ENCODE measurements around the gene IL17REL.
"Not testable (repeated sequence)": the region's sequence is repeated elsewhere in the genome, so short reads cannot be mapped to it uniquely, and the experiment has no call there.

The IL17REL gene

DNA sequence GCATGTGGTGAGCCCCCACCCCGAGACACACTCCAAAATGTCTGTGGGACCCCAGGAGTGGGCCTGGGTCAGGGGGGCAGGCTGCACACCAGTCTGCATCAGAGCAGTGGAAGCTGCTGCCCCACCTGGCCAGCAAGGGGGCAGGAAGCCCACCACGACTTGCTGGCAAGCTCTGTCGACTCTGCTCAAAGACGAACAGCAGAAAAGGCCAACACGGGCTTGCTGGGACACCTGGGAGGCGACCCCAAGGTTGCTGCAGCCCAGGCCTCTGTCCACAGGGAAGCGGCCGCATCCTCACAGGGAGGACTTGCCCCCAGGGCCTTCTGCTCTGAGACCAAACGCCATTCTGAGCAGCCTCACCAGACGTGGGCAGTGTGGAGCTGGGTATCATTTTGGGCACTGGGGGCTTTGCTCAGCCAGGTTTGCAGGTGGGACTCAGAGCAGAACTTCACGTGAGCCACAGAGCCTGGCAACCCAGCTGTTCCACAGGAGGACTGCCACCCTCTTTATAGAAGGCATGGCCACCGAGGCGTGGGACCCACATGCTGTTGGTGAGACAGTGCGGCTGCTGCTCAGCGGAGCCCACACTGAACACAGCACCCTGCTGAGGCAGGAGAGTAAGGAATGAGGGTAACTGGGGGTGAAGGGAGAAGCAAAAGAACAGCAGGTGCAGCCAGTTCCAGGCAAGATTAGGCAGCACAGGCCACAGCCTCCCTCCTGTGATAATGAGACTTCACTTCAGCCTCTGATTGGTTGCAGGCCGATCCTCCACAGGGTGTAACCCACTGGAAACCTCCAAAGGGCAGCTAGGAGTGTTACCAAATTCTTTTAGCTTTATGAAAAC lies 11.0 kb downstream of the IL17REL start:
- DNase-seq = no peak

DNA sequence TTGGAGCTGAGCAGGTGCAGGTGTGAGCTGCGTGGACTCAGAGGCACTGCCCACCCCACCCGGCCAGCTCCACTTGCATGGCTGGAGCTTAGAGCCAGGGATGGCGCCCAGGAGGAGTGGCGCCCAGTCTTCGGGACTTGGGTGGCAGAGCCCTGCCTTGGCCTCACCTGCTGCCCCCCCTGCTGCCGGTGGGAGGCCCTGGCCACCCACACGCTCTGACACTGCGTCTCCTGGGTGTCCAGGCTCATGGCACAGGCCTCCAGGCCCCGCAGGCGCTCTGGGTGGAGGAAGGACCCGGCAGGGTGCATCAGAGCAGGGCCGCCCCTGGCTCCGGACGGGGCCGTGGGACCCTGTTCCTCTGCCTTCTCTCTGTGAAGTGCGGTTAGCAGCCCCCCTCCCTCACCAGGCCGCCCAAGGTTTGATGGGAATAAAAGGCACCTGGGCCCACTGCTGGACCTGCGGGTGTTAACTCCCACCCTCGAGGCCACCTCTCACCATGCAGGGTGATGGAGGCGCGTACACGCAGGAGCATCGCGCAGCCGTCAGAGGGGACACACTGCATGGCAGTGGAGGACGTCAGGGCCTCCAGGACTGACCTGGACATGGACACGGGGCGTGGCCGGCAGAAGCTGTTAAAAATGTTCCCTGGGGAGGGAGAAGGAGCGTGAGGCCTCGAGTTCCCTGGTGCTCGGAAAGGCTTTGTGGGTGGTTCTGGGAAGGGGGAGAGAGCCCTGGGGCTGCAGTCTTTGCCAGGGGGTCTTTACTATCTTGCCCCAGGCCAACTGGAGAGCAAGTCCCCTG lies 11.8 kb downstream of the IL17REL start:
- no peak for DNase-seq

DNA sequence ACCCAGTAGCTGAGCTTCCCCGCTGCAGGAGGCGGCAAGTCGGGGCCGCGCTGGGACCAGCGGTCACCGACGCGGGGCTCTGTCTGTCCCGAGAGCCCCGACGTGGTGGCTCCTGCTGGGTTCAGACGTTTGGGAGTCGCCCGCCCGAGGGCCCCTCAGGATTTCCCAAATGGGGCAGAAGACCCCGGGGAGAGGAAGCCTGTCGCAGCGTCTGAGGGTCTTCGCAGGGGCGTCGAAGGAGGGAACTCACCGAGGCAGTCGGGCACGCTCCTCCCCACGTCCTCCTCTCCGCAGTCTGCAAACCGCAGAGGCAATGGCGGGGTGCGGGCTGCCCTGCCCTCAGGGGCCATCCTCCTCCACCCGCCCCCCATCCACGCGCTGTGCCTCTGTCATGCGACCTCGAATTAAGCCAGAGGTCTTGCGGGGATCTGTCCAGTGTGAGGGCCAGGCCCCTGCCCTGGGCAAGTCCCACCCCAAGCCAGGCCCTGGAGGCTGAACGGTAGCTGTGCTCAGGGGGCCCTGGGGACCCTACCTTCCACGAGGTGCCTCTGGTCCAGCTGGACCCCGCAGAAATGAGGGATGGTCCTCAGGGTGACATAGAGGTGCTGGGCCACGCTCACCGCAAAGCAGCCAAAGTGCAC lies 12.5 kb downstream of the IL17REL start:
- no peak for DNase-seq

DNA sequence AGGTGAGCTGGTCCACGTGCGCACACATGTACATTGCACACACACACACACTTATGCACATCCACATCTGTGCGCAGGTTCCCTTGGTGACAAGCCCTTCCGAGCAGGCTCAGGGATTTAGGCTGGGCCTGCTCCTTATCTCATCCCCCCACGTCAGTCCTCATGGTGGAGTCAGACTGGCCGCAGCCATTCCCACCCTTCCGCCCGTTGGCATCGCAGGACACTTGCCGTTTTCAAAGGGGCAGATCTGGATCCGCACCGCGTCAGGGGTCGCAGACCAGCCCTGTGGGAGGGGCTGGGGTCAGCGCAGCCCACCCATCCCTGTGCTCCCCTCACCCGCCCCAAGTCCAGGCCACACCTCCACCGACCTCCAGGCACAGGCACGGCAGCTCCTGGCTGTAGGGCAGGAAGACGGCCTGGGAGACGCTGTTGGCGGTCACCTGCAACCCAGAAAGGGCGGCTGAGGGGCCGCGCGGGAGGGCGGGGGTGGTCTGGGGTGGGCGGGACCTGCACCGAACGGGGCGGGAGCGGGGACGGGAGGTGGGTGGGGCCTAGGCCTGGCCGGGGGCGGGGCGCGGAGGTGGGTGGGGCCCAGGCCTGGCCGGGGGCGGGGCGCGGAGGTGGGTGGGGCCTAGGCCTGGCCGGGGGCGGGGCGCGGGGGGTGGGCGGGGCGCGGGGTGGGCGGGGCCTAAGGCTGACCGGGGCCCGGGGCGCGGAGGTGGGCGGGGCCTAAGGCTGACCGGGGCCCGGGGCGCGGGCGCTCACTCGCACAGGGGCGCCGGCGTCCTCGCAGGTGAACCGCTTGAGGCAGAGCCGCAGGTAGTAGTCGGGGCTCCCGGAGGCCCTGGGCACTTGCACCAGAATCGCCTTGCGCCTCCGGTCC lies 13.3 kb downstream of the IL17REL start:
- DNase-seq = no peak

DNA sequence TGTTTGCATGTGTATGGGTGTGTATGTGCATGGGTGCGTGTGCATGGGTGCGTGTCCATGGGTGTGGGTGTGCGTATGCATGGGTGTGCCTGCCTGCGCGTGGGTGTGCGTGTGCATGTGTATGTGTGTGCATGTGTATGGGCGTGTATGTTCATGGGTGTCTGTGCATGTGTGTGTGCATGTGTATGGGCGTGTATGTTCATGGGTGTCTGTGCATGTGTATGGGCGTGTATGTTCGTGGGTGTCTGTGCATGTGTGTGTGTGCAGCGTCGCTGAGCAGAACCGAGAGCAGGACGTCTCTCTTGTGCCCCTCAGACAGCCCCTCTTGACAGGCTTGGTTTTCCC lies 13.9 kb downstream of the IL17REL start:
- DNase-seq = no peak

DNA sequence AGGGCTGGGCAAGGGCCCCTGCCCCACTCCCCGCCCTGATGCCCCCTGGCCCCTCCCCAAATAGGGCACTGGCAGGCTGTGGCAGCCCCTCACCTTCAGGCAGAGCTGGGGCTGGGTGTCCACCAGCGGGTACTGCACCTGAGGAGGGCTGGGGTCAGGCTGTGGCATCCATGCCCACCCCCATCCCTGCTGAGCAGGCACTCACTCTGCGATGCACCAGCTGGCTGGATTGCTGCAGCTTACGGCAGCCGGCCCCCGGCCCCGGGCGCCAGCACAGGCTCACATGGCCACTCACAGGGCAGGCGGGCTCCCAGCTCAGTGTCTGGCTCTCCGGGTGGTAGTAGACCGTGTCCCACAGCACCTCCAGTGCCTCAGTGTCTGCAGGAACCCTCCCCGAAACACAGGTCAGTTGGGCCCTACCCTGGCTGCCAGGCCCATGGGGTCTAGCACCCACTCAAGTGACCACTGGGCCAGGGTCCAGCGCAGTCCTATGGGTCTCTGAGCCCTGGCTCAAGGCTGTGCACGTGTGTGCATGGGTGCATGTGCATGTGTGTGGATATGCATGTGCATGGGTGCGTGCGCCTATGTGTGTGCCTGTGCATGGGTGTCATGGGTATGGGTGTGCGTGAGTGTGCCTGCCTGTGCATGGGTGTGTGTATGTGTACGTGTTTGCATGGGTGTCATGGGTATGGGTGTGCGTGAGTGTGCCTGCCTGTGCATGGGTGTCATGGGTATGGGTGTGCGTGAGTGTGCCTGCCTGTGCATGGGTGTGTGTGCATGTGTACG lies 14.4 kb downstream of the IL17REL start:
- no peak for DNase-seq

DNA sequence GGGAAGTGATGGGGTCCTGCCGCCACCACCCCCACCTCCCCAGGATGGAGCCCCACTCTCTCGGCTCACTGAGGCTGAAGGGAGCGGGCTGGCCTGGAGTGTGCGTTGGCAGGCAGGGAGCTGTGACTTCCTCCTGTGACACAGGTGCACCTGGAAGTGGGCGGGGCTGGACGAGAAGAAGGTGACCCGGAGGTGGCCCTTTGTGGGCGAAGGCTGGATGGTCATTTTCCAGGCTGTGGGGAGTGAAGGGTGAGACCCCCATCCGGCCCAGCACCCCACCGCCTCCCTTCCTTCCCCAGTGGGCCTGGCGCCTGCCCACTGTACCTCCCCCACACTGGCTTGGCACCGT lies 15.3 kb downstream of the IL17REL start:
- no peak for DNase-seq

DNA sequence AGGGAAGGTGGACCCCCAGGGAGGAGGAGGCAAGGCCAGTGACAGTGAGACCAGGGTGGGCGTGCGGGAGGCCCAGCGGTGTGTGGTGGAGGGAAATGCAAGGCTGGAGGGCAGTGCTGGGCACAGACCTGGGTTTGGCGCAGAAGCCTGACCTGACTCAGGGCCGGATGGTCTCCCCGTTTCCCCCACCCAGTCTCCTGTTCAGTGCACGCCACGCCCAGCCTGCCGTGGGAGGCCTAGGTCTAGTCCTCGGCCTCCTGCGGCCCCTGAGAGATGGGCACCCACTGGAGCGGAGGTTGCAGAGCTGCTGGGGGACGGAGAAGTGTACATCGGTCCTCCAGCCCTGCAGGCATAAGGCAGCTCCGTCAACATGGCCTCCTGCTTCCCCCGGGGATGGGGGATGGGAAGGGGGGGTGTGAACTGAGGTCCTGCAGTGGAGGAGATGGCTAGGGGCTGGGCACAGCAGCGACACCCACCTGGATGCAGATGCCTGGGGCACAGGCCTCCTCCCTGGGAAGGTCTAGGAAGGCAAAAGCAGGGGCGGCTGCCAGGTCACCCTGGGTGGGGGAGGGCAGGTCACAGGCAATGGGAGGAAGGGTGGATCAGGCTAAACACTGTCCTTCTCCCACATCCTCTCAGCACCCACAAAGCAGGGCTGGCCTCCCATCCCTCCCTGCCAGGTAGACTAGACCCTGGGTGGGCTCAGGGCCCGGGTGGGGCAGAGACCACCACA lies 15.9 kb downstream of the IL17REL start:
- no peak for DNase-seq

DNA sequence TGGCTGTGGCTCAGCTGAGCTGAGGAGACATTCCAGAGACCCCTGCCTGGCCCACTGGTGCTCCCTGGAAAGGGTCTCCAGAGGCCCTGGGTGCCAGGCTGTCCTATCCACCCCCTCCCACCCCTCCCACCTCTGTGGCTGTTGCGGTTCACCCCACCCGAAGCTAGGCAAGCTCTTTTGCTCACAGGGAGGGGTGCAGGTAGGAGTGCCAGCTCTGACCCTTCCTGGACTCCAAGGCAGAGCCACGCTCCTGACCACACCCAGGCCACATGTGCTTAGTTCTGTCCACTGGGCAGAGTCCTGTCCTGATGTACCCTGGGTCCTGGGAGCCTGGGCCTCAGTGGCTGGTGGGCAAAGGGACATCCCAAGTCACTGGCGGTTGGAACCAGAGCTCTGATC lies 16.4 kb downstream of the IL17REL start:
- no peak for DNase-seq

DNA sequence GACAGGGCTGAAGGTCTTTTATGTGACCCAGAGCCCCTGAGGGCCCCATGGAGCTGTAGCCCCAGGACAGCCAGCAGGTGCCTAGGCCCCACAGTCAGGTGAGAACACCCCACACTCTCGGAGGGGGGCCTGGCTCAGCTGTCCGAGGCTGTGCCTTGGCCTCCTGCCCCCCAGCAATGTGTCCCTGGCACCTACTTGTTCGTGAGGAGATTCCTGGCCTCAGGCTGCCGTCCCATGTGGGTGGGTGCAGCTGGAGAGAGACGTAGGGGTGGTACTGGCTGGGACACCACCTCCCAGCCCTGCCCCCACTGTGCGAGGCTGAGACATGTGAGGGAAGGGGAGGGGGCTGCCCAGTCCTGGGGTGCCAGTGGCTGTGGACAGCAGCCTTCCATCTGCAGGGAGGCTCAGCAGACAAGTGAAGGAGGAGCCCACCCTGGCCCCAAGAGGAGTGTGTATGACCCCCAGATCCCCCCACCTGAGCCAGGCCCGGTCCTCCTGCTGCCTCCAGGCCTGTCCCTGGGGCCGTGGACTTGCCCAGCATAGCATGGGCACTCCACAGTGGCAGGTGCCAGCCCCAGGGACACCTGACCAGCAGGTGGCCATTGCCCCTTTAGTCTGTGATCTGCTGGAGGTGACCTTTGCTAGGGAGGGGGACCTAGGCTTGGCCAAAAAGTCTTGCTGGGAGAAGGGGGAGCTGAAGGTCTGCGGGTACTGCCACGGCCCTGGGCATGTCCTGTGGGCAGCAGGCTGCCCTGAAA lies 17.0 kb downstream of the IL17REL start:
- no peak for DNase-seq

DNA sequence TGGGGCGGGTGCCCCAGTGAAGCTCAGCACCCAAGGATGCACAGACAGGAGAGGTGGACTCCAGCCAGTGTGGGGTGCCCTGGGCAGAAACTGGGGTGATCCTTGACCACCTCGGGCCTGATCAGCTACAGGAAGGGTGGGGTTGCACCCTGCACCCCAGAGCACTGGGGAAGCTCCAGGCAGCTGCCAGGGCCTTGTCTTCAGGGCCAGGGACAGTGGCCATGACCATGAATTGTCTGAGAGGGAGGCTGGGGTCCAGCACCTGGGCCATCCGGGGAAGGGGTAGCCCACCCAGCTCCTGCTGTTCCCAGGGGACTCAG lies 17.6 kb downstream of the IL17REL start:
- no peak for DNase-seq

DNA sequence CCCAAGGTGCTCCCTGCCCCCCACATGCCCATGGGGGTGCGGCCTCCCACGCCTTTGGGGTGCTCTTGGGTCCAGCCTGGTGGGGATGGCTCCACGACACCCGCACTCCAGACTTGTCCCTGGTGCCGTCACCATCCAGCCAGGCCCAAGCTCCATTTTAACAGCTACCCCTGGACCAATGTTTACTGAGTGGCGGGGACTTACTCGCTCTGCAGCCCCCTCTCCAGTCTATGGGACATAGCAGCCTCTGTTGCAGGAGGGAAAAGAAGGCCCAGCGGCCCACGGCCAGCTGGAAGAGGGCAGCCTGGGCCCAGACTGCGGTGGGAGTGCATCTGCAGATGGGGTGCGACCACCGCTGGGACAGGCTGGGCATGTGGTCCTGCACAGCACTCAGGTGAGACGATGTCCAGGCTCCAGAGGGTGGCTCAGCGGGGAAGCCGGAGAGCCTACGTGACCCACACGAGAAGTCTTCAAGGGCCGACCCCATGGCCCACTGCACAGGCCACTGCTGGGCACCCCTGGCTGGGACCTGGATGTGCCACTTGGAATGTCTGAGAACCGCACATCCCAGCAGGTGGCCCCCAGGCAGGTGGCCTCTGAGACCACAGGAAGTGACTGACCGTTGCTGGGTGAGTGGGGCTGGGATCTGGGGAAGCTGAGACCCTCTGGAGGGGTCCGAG lies 18.1 kb downstream of the IL17REL start:
- no peak for DNase-seq

DNA sequence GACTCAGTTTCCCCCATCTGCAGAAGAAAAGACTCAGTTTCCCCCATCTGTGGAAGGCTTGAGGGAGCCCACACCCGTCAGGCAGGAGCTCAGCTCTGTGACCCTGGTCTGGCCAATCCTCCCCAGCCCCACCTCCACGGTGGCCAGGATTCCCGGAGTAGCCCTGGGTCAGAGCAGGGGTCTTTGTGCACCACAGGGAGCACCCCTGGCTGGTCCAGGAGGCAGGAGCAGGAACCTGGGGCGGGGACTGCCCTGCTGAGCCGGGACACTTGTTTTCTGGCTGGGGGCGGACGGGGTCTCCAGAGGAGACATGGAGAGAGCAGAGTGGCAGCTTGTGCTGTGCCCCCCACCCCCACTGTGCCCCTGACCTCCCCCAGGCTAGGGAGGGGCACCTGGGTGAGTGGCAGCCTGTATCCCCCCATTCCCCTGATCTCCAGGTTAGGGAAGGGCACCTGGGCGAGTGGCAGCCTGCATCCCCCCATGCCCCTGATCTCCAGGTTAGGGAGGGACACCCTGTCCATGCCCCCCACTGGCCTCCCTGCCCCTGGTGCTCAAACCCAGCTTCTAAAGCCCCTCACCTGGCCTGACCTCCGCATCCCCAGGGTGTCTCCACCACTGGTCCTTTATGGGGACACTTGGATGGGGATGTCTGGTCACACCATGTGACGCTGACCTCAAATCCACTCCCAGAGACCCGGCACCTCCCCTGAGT lies 18.8 kb downstream of the IL17REL start:
- DNase-seq = no peak

DNA sequence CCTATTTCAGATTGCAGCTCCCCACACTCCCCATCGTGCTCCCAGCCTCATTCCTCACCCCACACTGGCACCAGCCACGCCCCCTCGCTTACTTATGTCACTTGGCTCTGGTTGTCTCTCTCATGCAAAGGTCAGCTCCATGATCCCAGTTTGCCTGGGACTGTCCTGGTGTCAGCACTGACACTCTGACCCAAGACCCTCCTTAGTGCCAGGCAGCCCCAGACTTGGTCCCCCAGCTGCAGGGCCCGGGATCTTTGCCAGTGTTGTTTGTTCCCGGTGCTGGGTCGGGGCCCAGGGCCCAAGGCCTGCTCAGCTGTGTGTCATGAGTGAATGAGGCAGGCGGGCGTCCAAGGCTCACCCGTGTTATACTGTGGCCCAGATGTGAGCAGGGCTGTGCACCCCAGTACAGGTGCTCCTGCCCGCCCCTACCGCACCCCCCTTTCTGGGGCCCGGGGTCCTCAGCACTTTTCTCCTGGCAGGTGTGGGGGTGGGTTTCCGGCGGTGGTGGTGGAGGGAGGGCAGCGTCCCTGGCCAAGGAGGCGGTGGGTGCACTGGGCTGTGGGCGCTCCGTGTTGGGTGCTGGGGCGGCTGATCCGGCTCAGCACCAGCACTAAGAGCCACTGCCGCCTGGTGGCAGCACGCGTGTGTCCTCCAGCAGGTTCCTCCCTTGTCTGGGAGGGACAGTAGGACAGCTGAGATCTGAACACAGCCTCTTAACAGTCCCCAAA lies 19.5 kb downstream of the IL17REL start:
- DNase-seq = no peak

DNA sequence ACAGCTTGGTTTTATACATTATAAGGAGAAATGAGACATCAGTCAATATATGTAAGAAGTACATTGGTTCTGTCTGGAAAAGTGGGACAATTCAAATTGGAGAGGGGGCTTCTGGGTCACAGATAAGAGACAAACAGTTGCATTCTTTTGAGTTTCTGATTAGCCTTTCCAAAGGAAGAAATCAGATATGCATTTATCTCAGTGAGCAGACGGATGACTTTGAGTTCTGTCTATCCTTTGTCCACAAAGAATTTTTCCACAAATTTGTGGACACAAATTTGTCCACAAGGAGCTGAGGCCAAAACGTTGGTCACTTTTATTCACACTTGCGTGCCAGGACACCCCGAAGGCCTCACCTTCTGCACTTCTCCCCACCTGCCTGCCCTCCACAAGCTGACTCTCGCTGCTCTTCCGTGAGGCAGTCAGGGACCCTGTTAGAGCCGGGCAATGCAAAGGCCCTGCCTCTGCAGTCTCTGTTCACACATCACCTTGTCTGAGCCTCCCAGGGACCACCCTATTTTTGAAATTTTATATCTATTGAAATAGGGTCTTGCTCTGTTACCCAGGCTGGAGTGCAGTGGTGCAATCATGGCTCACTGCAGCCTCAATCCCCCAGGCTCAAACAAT lies 20.5 kb downstream of the IL17REL start:
- DNase-seq = no peak

DNA sequence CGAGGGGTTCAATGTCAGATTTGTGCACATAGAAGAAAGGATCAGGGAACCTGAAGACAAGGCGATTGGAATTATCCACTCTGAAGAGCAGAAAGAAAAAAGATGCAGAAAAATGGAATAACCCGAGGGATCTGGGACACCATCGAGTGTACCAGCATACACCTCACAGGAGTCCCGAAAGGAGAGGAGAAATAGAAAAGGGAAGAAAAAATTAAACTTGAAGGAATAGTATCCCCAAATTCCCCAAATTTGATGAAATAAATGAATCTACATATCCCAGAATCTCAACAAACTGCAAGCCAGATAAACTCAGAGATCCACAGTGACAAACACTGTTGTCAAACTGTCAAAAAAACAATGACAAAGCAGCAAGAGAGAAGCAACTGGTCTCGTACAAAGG lies 21.4 kb downstream of the IL17REL start:
- no peak for DNase-seq

DNA sequence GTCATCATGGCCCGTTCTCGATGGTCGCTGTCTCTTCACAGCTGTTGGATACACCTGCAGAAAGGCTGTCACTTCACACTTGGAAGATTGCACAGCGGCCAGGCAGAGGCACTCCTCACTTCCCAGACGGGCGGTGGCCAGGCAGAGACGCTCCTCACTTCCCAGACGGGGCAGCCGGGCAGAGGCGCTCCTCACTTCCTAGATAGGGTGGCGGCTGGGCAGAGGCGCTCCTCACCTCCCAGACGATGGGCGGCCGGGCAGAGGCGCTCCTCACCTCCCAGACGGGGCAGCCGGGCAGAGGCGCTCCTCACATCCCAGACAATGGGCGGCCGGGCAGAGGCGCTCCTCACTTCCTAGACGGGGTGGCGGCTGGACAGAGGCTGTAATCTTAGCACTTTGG lies 22.7 kb downstream of the IL17REL start:
- not testable (repeated sequence) for DNase-seq

DNA sequence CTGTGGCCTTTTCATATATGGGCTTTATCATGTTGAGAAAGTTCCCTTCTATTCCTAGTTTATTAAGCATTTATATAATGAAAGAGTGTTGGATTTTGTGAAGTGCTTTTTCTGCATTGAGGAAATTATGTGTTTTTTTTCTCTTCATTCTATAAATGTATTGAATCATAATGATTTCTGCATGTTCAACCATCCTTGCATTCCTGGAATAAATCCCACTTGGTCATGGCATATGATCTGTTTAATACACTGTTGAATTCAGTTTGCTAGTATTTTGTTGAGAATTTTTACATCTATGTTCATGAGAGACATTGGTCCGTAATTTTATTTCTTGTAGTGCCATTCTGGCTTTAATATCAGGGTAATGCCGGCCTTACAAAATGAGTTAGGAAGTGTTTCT lies 26.2 kb downstream of the IL17REL start:
- no peak for DNase-seq

Measured in fibroblast of skin of right quadriceps (primary cell).